Amygdala (tissue), 56 donors: Measurements from ENCODE around the gene GNL3.
A peak's percentile ranks its signal among the peaks of the same experiment; 100 is the strongest.

Experiments
- DNase-seq, 56 donors: peaks; one replicate each; lab custom pipeline; 2025; lab: John Stamatoyannopoulos, UW

Gene GNL3

GRCh38 chr3:52684184-52684583 is 1.6 kb upstream of the GNL3 start:
- no peak for DNase-seq

GRCh38 chr3:52685285-52685708 is 535 bp upstream of the GNL3 start:
- peak in 38 of 56 donors; percentile 44 to 95 (median 80) for DNase-seq

- no peak for DNase-seq
Measured at GRCh38 chr3:52688266-52688665, 2.4 kb downstream of the GNL3 start.

GRCh38 chr3:52689151-52689550 is 3.3 kb downstream of the GNL3 start:
- no peak for DNase-seq

GRCh38 chr3:52690560-52690959 is 4.7 kb downstream of the GNL3 start:
- DNase-seq: no peak

- no peak for DNase-seq
Measured at GRCh38 chr3:52693071-52693470, 7.2 kb downstream of the GNL3 start.

- DNase-seq: no peak
Measured at GRCh38 chr3:52694528-52695189, 8.8 kb downstream of the GNL3 start.

- DNase-seq: no peak
Measured at GRCh38 chr3:52695798-52696671, 10.2 kb downstream of the GNL3 start.

- no peak for DNase-seq
Measured at GRCh38 chr3:52696830-52697631, 11.2 kb downstream of the GNL3 start.

- DNase-seq: no peak
Measured at GRCh38 chr3:52697632-52697965, 11.8 kb downstream of the GNL3 start.

GRCh38 chr3:52703341-52703740 is 17.5 kb downstream of the GNL3 start:
- DNase-seq: no peak

GRCh38 chr3:52704611-52705437 is 19.0 kb downstream of the GNL3 start:
- DNase-seq: no peak

- peak in 2 of 56 donors; percentile 56 to 65 for DNase-seq
Measured at GRCh38 chr3:52705438-52705687, 19.5 kb downstream of the GNL3 start.

- DNase-seq: peak in 55 of 56 donors; percentile 32 to 96 (median 85)
Measured at GRCh38 chr3:52705688-52706686, 20.2 kb downstream of the GNL3 start, which contains the start of the genes GLT8D1 and SPCS1. Gene GLT8D1, minus strand, starts transcription at chr3:52705791. Its CDS starts 5,331 bp downstream, at chr3:52700460. Gene SPCS1, plus strand, starts transcription at chr3:52706106. Its CDS starts 141 bp downstream, at chr3:52706247.

GRCh38 chr3:52707585-52707984 is 21.8 kb downstream of the GNL3 start:
- no peak for DNase-seq

GRCh38 chr3:52710512-52710911 is 24.7 kb downstream of the GNL3 start:
- DNase-seq: no peak

GRCh38 chr3:52712291-52713212 is 26.7 kb downstream of the GNL3 start:
- DNase-seq: no peak
